H1 (cell line): ENCODE results near the gene ENO4. TPM values are rescaled to one million over a fixed set of nuclear protein-coding genes. Genes with fewer than 3 reads are reported as not detected.

Experiments
- HDAC6 ChIP-seq: IDR thresholded peaks from one replicate; pipeline ENCODE4 v1.7.1; 2012; ENCODE audit warnings: low read depth, mild to moderate bottlenecking, inconsistent platforms, low read length, moderate library complexity
- JUND ChIP-seq: IDR thresholded peaks from 2 replicates; pipeline ENCODE4 v1.6.1; 2011; ENCODE audit warnings: mild to moderate bottlenecking, improper control_type of control experiment, low read length
- polyA plus RNA-seq, 7 experiments: library from polyadenylated mRNA; depleted of rRNA in 3 of 7; stranded (reverse) in 5 of 7; unstranded in 2 of 7; fragments of >200 nt in 5 of 7; fragments of 200-250 nt in 2 of 7; gene quantifications; 1 replicate in 5 of 7; 2 replicates in 1 of 7; 4 replicates in 1 of 7; pipeline versions ENCODE4 v1.2.1 to v1.2.3, GENCODE V29; 2011 to 2013; ENCODE audit warnings: missing spikeins in 2 of 7, mixed read lengths in 2 of 7
- total RNA-seq: library from RNA; stranded (reverse); fragmentation: NEBNext Ultra II Directional; extraction: Animal tissue kit (Norgen Biotek cat#: 25700); gene quantifications from 2 replicates; pipeline ENCODE4 v1.2.1, GENCODE V29; 2021

Gene ENO4
- total and polyA plus RNA-seq, 2 of the 8 experiments (the other 6 are each of a cell fraction or from before 2014, with no cell fraction given): 0.77 TPM; not detected in 1

DNA sequence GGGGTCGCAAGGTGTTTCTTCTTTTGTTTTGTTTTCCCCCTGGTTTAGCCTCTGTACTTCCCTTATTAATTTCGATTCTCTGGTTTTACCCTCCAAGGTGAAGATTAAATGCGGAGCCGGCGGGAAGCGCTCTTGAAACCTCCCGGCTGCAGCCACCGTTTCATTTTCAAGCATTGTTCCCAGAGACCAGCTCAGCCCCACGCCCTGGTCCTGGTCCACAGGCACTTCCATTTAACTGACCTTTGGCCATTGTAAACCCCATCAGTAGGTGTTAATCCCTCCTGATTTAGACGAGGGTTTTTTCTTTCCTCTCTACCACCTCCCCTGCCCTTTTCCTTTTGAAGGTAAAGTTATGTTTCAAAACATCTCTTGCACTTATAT, 39.2 kb upstream of the ENO4 start (continued):
- TF ChIP-seq JUND: no peak
- TF ChIP-seq HDAC6: no peak
